ENCODE measurements around the gene ZNF438.
"Not testable (repeated sequence)": the region's sequence is repeated elsewhere in the genome, so short reads cannot be mapped to it uniquely, and the experiment has no call there.

The ZNF438 gene

DNA sequence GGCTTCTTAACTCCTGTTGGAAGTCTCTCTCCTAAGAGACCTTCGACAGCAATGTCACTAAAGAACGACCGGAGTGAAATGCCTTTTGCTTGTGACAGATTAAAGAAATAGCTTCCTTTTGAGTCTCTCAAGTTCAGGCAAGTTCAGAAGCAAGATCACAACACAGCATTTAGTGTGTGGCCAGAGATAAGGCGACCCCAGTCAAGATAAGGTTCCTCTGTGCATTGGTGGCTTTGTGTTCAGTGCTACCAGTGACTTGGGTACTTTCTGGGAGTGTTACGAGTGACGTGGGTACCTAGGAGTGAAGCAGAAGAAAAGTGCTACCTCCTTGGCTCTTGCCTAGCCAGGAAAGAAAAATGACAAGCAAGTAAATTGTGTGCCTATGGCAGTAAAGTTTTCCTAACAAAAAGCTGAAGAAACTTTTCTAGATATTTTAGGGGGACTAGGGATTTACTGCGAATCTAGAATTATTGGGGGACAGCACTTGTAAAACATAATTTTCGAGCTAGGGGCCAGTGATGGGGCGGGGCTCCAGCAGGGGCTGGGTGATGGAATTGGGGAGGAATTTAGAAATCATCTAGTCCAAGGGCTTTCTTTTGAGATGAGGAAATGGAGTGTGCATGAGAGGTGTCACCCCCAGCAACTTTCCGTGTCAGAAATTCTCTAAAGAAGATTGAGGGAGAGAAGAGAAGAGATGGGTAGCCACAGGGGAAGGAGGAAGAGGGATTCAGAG is 210.2 kb downstream of the ZNF438 start:
- no peak for DNase-seq

DNA sequence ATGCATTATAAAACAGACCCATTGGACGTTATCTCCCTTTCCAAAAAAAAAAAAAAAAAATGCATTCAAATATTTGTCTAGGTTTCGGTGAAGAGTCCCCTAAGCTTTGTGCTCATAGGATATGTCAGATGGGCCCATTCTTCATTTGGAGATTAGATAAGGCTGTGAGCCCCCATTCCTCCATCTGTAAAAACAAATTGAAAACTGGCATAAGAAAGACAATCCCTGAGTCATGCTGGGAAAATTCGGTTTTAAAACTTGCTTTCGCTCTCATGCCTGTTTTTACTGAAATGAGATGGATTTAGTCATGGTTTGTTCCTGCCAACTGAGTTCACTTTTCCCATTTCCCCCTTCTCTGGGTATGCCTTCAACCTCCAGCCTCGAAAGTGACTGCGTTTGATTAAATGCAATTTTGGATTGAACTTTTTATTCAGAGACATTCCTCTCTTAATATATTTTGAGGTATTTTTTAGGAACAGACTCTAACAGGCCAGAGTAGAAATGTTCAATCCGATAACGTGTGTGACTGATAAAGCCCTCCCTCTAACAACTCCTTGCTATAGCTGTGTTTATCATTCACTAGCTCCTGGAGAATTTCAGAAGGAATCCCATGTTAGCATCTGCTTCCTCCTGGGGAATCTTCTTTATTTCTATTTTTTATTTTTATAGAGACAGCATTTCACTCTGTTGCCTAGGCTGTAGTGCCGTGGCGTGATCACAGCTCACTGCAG is 211.2 kb downstream of the ZNF438 start:
- DNase-seq = no peak

DNA sequence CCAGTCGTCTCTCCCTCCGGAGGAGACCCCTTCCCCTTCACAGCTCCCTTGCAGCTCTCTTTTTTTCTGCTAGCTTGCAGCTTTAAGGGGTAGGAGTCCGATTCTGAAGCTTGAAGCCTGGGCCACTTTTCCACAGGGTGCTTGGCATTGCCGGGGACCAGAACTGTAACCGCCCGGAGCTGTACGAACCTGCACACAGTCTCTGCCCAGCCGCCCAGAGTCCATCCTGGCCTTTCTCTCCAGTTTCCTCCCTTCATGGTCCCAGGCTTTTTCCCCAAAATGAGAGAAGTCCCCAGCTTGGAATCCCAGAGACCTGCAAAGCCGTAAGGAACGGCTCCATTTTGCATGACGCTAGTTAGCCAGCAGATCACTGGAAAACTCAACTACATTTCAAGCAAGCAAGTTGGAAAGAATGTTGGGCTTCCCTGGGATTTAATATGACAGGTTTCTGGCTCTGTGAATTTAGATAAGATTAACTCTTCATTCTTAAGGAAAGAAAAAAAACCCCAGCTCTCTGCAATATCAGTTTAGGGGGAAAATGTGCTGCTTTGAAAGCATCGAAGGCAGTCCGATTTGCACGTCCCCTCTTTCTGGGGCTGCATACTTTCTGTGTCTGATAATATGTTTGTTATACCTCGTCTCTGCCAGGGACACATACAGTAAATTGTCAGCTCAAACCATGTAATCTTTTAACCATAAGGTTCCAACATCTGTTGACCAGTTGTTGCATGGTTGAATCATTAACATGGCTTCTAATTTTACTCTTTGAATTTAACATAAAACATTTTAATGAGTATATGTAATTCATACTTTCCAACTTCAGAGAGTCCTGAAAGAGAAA is 212.1 kb downstream of the ZNF438 start:
- no peak for DNase-seq

DNA sequence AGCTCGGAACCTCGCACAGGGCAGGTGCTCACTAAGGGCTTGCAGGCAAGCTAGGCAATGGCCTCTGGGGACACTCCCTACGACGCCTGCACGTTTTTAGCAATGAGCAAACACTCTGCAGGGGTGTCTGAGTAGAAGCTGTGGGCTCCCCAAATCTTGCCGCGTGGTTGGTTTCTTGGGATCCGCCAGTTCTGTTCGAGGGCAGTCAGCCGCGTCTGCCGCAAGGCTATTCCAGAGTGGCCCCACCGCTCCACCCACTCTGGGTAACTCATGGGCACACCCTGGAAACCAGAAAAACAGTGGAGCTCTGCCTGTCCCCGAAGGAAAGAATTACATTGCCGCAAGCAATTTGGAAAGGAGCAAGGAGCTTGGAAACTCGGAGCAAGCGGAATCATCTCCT is 212.8 kb downstream of the ZNF438 start:
- no peak for DNase-seq

DNA sequence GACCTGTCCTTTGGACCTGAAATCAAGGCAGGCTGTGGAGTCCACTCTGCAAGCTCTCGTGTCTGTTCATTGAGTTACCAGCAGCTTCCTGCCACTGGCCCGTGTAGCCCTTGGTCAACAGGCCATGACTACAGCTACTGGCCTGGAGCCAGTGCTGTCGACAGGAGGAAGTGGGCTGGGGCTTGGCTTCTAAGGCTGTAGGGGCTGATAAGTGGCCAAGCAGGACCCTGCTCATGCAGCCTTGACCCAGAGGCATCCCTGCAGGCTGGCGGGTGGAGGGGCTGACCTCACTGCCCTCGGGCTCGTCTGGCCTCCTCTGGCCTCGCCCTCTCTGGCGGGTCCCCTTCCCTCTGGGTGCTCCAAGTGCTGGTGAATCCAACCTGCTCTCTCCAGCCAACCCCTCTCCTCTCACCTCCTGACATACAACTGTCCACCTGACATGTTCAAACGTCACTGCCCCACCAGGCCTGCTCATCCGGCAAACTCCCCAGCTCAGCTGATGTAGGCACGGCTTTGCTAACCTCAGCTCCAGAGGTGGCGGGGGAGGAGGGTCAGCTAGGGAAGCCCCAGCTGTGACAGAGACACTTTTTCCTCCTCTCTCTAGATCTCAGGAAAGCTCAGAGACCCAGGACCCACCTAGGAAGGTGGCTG is 213.5 kb downstream of the ZNF438 start:
- no peak for DNase-seq

DNA sequence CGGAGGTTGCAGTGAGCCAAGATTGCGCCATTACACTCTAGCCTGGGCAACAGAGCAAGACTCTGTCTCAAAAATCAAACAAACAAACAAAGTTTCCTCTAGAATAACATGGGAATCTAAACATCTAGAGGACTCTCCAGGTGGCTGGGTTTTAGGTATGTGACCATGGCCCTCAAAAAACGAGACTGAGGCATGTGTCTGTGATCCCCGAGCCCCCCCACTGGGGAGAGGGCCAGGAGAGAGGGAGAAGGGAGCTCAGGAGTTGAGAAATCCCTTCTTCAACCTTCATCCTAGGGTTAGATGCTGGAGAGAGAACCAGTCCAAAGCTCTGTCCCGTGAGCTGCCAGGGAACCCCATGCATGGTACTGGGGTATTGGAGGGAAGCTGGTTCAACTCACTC is 214.1 kb downstream of the ZNF438 start:
- DNase-seq = no peak

DNA sequence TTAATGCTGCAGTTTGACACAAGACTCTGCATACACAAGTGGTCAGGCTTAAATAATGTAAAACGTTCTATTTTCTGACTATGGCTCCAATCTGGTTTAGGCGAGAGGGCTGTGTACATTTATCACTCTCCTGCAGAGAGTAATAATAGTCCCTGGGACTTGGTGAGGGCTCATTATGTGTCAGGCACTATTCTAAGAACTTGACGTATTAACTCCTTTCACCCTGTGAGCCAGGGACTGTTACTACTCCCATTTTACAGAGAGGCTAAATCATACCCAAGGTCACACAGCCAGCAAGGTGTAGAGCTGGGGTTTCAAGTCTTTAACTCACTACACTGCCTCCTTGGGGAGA is 214.9 kb downstream of the ZNF438 start:
- DNase-seq = peak; percentile 82

DNA sequence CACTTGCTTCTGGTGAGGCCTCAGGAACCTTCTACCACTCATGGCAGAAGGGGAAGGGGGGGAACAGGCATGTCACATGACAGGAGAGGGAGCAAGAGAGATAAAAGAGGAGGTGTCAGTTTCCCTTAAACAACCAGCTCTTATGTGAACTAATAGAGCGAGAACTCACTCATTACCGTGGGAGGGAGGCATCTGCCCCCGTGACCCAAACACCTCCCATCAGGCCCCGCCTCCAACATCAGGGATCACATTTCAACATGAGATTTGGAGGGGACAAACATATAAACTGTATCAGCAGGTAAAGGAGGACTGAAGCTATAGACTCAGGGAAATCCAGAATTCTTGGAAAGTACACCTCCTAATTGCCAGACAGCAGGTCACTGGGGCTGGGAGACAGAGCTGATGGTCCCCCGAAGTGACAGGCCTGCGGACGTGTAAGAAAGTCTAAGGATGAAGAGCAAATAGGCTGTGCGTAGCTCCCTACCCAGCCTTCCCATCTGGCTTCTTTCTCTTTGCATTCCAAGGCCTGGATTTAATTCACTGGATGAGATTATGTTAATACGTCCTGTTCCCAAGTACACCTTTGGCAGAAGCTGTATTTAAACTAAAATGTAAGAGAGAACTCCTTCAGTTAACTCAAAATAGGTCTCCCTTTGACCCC is 215.4 kb downstream of the ZNF438 start:
- peak; percentile 82 for DNase-seq

DNA sequence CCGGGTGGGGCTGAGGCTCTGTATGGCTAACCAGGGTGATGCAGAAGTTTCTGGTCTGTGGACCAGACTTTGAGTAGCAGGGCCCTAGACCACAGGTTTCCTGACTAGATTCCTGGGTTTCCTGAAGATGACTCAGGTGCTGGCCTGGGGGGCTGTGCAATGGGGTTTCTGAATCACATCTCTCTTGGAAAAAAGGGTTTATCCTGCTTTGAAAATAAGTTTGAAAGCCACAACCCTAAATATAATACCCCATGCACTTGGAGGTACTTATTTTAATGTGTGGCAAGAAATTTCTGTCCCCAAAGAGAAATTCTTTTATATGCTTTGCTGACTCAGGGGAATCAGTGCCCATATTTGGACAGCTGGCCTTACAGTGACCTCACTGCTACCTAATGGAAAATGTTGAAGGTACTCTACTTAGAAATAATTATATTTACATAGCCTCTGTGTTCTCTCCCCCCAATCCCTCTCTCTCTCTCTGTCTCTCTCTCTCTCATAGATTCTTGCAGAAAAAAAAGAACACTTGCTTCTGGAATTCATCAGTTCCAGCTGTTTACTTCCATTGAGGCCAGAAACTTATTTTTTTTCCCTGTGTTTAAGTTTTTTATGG is 217.7 kb downstream of the ZNF438 start:
- no peak for DNase-seq

DNA sequence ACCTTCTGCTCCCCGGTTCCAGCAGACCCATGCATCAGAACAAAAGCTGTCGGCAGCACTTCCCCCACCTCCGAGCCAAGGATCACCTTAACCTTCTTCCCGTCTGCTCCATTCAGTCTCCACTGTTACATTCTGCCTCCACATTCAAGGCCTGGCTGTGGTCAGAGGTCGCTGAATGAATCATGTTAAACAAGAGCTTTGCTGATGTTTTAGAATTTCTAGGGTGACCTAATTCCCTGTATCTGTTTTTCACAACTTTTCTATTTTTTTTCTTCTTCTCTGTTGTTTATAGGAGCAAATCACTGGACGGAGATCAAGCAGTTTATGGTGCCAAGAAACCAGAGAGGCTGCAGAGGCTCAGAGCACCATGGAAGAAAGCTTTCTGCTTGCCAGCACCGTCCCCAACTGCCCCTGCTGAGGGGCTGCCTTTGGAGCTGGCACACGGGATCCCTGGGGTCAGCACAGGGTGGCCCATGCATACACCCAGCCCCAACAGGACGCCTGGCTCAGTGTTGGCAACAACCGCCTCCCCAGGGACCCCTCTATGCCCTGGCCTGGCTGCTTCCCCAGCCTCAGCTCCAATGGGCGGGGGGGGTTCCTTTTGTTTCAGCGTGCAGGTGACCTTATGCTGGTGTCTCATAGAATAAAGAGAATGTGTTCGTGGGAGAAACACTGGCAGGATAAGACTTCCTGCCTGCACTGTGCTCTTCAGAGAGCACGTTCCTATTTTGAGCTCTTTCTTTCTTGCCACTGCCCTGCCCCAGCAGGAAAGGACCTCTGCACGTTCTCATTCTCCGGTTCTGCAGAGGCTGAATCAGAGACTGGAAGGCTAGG is 219.4 kb downstream of the ZNF438 start:
- DNase-seq = no peak

DNA sequence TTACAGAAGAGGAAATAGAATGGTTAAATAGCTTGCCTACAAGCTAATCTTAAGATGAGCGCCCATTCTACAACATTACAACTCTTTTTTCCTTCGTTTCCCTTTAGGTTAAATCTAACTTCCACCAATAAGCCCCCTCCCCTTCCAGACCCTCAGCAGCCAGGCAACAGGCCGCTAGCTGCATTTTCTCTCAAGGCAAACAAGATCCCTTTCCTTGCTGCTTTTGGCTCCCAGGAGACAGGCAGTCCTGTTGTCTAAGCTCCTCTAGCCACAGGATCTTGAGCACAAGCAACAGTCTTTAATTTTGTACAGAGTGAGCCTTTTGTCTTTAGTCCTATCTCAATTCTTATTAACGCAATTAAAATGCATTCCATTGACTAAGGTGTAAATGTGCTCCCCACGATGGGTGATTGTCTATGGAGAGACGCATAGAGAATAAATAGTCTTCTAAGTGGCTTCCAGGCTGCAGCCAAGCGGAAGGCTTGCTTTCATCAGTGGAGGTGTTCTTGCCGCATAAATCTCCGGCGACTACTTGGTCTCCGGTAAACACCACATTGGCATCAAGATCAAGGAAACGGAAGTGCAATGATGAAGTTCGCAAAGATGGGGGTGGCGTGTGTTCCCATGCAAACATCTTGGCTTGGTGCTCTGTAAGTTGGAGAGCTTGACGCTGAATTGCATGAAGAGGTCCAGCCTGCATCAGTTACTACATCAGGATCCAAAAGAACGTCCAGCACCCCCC is 220.2 kb downstream of the ZNF438 start:
- no peak for DNase-seq

DNA sequence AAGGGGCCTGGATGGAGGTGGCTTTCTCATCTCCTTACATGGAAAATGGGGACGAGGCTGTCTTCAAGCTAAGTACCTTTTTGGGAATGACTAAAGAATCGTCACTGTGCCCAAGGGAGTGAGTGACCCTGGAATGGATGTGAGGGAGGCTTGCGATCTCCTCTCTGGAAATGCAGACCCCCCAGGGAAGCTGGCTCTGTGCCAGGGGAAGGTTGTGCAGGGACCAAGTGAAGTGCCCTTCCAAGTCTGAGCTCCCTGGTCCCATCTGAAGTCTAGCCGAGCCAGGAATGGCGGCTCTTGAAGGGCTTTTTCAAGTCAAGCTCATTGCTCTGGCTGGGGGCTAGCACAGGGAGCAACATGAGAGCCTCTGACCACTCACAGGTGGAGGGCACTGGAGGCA is 221.2 kb downstream of the ZNF438 start:
- DNase-seq = no peak

DNA sequence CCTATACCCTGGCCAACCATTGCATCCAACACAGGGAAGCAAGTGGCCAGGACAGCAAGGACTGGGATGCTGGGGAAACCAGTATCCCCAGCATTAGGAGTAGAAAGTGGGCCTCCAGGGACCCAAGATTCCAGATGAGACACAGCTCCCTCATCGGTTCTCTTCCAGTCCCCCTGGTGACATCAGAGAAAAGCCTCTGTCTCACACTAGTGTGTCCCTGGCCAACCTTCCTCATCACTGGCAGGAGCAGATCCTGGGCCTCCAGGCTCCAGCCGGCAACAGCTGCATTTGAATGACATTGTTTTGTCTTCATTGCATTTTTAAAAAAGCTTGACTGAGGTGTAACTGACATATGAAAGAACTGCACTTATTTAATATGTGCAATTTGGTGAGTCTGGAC is 224.8 kb downstream of the ZNF438 start:
- no peak for DNase-seq

DNA sequence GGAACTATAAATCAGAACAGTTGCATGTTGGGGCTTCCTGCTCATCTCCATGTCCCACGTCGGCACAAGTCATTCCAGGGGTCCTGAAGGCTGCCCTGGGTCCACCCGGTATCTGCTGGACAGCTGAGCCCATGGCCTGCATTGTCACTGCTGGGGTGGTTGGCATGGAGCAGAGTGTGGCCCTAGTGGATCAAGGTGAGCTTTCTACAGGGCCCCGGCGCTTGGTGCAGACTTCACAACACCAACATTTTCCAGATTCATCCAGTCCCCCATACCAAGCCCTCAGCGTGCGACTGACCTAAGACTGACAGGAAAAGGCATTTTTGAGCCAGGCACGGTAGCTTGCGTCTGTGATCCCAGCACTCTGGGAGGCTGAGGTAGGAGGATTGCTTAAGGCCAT is 226.6 kb downstream of the ZNF438 start:
- no peak for DNase-seq

DNA sequence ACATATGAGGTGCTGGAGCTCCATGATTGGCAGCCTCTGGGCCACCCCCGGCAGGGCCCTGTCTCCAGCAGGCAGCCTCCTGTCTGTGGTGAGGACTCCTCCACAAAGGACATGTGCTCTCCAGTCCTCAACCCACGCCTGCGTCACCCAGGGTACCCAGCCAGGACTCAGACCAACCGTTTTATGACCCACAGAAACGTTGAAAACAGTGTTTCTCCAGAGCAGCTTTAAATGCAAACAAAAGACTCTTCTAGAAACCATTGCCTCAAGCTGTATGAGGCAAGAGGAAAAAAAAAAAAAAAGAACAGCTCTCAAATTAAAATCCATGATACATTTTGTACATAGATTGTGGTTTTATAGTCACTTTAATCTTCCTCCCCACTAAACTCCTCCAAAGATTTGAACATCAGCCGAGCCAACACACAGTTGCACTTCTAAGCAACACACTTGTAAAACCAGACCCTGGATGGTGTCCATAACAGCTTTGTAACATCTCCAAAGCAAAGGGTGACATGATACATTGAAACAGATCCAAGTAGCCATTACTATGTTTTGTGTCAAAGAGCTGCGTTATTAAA is 227.1 kb downstream of the ZNF438 start:
- no peak for DNase-seq

DNA sequence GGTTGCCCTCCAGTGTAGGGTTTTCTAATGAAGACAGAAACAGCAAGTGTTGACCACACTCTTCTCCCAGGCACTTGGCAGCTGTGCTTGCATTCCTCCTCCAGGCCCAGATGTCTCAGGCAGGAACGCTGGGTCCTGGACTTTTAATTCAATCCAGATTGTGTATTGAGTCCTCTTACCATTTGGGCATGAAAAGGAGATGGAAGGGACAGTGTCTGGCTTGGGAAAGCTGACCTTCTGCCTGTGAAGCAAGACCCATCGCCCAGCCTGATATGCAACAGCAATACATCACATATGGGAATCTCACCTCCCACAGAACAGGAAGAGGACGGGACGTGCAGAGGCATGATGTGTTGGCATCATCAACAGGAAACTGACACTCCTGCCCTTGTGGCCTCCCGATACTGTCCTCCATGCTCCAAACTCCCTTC is 227.8 kb downstream of the ZNF438 start:
- no peak for DNase-seq

DNA sequence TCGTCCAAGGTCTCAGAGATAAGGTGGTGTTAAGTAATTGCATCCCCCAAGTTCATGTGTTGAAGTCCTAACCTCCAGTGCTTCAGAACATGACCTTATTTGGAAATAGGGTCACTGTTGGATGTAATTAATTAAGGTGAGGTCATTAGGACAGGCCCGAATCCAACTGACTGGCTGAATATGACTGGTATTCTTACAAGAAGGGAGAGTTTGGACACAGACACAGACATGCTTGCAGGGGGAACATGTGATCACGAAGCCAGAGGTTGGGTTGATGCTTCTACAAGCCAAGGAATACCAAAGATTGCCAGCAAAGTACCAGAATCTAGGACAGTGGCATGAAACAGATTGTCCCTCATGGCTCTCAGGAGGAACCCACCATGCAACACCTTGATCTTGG is 228.6 kb downstream of the ZNF438 start:
- no peak for DNase-seq

DNA sequence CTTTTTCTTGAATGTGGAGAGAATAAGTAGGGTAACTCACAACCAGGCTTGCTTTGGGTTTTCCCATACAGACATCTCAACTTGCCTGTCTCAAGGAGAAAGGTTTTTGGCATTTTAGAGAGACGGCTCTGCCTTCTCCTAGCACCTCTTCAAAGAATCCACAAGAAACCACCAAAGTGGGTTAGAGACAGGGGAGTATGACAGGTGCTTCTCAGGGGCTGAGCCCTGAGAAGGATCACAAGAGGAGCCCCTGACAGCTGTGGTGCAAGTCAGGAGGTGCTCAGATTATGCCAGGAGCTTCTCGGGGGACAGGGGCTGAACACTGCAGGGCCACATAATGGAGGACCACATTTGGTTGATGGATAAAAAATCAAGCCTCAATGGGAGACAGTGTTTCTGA is 231.3 kb downstream of the ZNF438 start:
- DNase-seq = no peak

DNA sequence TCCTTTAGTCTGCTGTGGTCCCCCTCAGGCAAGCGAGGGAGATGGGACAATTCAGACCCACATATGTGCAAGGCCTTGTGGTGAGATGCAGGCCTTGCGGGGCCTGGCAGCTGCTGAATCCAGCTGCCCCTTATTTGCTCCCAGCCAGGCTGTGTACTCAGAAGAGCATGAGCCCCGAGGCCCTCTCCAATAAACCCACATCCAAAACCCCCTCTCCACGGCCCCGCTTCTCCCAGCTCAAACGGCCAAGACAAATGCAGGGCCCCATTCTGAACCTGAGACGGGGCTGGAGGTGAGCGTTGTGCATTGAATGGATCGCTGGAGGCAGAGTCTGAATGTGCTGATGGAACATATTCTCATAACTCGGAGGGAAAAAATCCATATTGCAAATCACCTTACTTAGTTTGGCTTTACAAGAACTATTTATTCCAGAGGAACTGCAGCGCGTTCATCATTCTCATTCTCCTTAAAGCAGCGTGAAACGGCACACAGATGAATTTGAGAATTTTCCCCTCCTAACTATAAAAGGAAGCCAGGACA is 232.9 kb downstream of the ZNF438 start:
- no peak for DNase-seq

DNA sequence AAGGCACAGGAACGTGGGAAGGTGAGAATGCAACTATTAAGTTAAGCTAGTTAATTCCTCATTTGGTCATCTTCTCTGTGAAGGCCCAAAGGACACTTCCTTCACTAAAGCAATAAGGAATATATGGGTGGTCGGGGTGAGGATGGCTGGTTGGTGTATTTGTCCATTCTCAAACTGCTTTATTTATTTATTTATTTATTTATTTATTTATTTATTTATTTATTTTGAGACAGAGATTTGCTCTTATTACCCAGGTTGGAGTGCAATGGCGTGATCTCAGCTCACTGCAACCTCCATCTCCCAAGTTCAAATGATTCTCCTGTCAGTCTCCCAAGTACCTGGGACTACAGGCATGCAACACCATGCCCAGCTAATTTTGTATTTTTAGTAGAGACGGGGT is 236.6 kb downstream of the ZNF438 start:
- not testable (repeated sequence) for DNase-seq
